ENCODE data around the gene C3. TPM values are rescaled to one million over a fixed set of nuclear protein-coding genes. Genes with fewer than 3 reads are reported as not detected.
"Not testable (repeated sequence)": the region's sequence is repeated elsewhere in the genome, so short reads cannot be mapped to it uniquely, and the experiment has no call there.

C3 gene
- total RNA-seq, 4 donors from 2014 or later: 28.8 to 155 (median 79.6) TPM

DNA sequence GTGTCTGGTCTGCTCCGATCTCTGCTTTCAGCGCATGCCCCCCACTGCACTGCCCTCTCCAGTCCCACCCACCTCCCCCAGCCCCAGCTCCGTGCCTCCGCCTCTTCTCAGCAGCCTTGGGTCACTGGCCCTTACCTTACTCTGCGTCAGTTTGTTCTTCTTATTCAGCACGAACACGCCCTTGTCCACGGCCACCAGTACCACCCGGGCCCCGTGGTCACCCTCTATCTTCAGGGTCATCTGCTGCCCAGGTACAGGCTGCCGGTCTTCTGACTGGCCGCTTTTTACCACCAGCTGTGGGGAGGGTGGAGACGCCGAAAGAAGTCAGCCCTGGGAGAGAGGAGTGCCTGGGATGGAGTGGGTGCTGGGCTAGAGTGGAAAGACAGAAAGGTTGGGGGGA, 10.9 kb downstream of the C3 start:
- 53 to 59% methylated on average over 14 of the region's 14 CpGs for WGBS, 2 donors
- intact Hi-C loops (cut with DNase I; ENCODE audit: low total_unique reads): no loop called here
- no peak overlapping the region for H3K4me3 ChIP-seq (ENCODE audit: low read depth, poor library complexity, severe bottlenecking)
- TF ChIP-seq, protein P1, sequence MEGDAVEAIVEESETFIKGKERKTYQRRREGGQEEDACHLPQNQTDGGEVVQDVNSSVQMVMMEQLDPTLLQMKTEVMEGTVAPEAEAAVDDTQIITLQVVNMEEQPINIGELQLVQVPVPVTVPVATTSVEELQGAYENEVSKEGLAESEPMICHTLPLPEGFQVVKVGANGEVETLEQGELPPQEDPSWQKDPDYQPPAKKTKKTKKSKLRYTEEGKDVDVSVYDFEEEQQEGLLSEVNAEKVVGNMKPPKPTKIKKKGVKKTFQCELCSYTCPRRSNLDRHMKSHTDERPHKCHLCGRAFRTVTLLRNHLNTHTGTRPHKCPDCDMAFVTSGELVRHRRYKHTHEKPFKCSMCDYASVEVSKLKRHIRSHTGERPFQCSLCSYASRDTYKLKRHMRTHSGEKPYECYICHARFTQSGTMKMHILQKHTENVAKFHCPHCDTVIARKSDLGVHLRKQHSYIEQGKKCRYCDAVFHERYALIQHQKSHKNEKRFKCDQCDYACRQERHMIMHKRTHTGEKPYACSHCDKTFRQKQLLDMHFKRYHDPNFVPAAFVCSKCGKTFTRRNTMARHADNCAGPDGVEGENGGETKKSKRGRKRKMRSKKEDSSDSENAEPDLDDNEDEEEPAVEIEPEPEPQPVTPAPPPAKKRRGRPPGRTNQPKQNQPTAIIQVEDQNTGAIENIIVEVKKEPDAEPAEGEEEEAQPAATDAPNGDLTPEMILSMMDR (IDR thresholded peaks at IDR 0.05): no peak
- TF ChIP-seq POLR2A (IDR thresholded peaks at IDR 0.05): no peak
- DNase-seq (ENCODE audit: low spot score in 2 of 2): no peak

DNA sequence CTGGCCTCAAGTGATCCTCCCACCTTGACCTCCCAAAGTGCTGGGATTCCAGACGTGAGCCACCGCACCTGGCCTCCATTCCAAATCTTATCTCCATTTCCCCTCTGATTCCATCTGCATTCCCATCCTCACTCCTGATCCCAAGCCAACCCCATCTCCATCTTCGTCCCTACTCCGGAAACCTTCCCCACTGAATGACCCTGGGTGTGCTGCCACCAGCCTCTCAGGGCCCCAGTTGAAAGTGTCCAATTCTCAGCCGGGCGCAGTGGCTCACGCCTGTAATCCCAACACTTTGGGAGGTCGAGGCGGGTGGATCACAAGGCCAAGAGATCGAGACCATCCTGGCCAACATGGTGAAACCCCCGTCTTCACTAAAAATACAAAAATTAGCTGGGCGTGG, 11.5 kb downstream of the C3 start:
- WGBS, 2 donors: 86 to 88% methylated on average over 12 of the region's 12 CpGs
- H3K4me3 ChIP-seq (ENCODE audit: low read depth, poor library complexity, severe bottlenecking); intact Hi-C loops (cut with DNase I; ENCODE audit: low total_unique reads); DNase-seq (ENCODE audit: low spot score in 2 of 2): not testable (repeated sequence)

DNA sequence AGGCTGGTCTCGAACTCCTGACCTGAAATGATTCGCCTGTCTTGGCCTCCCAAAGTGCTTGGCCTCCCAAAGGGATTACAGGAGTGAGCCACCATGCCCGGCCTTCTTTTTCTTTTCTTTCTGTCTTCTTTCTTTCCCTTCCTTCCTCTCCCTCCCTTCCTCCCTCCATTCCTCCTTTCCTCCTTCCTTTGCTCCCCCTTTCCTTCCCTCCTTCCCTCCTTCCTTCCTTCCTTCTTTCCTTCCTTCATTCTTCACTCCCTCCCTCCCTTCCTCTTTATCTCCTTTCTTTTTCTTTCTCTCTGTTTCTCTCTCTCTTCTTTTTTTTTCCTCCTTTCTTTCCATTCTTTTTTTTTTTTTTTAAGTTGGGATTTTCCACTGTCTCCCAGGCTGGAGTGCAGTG, 12.1 kb downstream of the C3 start:
- no peak for TF ChIP-seq POLR2A (IDR thresholded peaks at IDR 0.05)
- TF ChIP-seq, protein P1 (IDR thresholded peaks at IDR 0.05): no peak
- intact Hi-C loops (cut with DNase I; ENCODE audit: low total_unique reads): no loop called here
- DNase-seq (ENCODE audit: low spot score in 2 of 2): no peak
- WGBS, 2 donors: 82 to 88% methylated on average over 3 of the region's 3 CpGs
- H3K4me3 ChIP-seq (ENCODE audit: low read depth, poor library complexity, severe bottlenecking): no peak overlapping the region

- no peak for DNase-seq (ENCODE audit: low spot score in 2 of 2)
- H3K4me3 ChIP-seq (ENCODE audit: low read depth, poor library complexity, severe bottlenecking): no peak overlapping the region
- intact Hi-C loops (cut with DNase I; ENCODE audit: low total_unique reads): no loop called here
- TF ChIP-seq, protein P1 (IDR thresholded peaks at IDR 0.05): no peak
- no peak for TF ChIP-seq POLR2A (IDR thresholded peaks at IDR 0.05)
- 79 to 81% methylated on average over 16 of the region's 16 CpGs for WGBS, 2 donors
These were observed 12.8 kb downstream of the C3 start for GRCh38 chr19:6707658-6708018.

- TF ChIP-seq, protein P1 (IDR thresholded peaks at IDR 0.05): no peak
- TF ChIP-seq POLR2A (IDR thresholded peaks at IDR 0.05): no peak
- DNase-seq (ENCODE audit: low spot score in 2 of 2): no peak
- no peak overlapping the region for H3K4me3 ChIP-seq (ENCODE audit: low read depth, poor library complexity, severe bottlenecking)
- WGBS, 2 donors: 86 to 87% methylated on average over 33 to 34 of the region's 44 CpGs
- intact Hi-C loops (cut with DNase I; ENCODE audit: low total_unique reads): no loop called here
These were observed 13.3 kb downstream of the C3 start for GRCh38 chr19:6707011-6707657.

- TF ChIP-seq POLR2A (IDR thresholded peaks at IDR 0.05): no peak
- TF ChIP-seq, protein P1 (IDR thresholded peaks at IDR 0.05): no peak
- DNase-seq (ENCODE audit: low spot score in 2 of 2): no peak
- intact Hi-C loops (cut with DNase I; ENCODE audit: low total_unique reads): no loop called here
- WGBS, 2 donors: 50 to 55% methylated on average over 3 of the region's 3 CpGs
- no peak overlapping the region for H3K4me3 ChIP-seq (ENCODE audit: low read depth, poor library complexity, severe bottlenecking)
These were observed 13.9 kb downstream of the C3 start for GRCh38 chr19:6706633-6706958.
